Activated CD8-positive, alpha-beta T cell treated with anti-CD3 and anti-CD28 coated beads for 36 hours (primary cell): ENCODE measurements around the gene DDX46. TPM values are rescaled to one million over a fixed set of nuclear protein-coding genes. Genes with fewer than 3 reads are reported as not detected.

Source experiments
- ATAC-seq: fragments of 200-7000 bp; cut with Tn5 transposase; one replicate; pipeline ENCODE4 v1.10.0; 2021; ENCODE audit warnings: mild to moderate bottlenecking, moderate library complexity
- CTCF ChIA-PET: fragments of 350-600 bp; sonication (Branson Sonifier 250); formaldehyde crosslinking; loops from one replicate; lab custom pipeline; 2021; ENCODE audit warnings: antibody characterized with exemption; lab: Charles Lee
- POLR2A ChIA-PET: fragments of 350-600 bp; sonication (Branson Sonifier 250); formaldehyde crosslinking; loops from one replicate; lab custom pipeline; 2021; ENCODE audit warnings: antibody characterized with exemption; lab: Charles Lee
- DNase-seq: peaks from one replicate; pipeline ENCODE4 v3.0.0-alpha.2; 2020
- H3K27ac Mint-ChIP-seq: one replicate; pipeline ENCODE4 v1.8.0; 2021; ENCODE audit warnings: mild to moderate bottlenecking, mixed read lengths
- H3K27me3 Mint-ChIP-seq: one replicate; pipeline ENCODE4 v1.8.0; 2021; ENCODE audit warnings: mixed read lengths
- H3K36me3 Mint-ChIP-seq: one replicate; pipeline ENCODE4 v1.8.0; 2021; ENCODE audit warnings: low read depth, mixed read lengths
- H3K4me1 Mint-ChIP-seq: one replicate; pipeline ENCODE4 v1.8.0; 2021; ENCODE audit warnings: low read depth, mixed read lengths
- H3K4me3 Mint-ChIP-seq: one replicate; pipeline ENCODE4 v1.8.0; 2021; ENCODE audit warnings: mild to moderate bottlenecking, moderate library complexity, mixed read lengths
- H3K9me3 Mint-ChIP-seq: one replicate; pipeline ENCODE4 v1.8.0; 2021; ENCODE audit warnings: mixed read lengths
- CTCF ChIP-seq: fragments of 200-600 bp; IDR thresholded peaks from one replicate; pipeline ENCODE4 v1.8.0; 2022; ENCODE audit warnings: antibody characterized with exemption, mild to moderate bottlenecking
- intact Hi-C: fragments of 100-400 bp; cut with micrococcal nuclease; formaldehyde crosslinking; loops from one replicate; pipeline ENCODE4 v1.10.0; 2022
- total RNA-seq, 2 experiments: library from RNA; stranded (reverse); gene quantifications; one replicate each; pipeline ENCODE4 v1.2.3, GENCODE V29; 2021

Gene DDX46
- total RNA-seq, 2 experiments from 2014 or later, result 60.8 to 67.9 TPM

GRCh38 chr5:134798468-134798867 is 39.9 kb downstream of the DDX46 start:
- no peak for DNase-seq
- no peaks in the 10 kb centered on the region for H3K9me3 Mint-ChIP-seq
- H3K4me1 Mint-ChIP-seq, result no peaks in the 10 kb centered on the region
- no peak for ATAC-seq
- ChIA-PET CTCF (interaction anchor here (0.8 kb wide), 1 partner anchor 9 kb away, joined by 3 read pairs; no protein-coding TSS in a partner anchor), POLR2A (no interaction called here)
- H3K27ac Mint-ChIP-seq, result no peak overlapping the region
- peaks cover 42% of the 10 kb centered on the region for H3K36me3 Mint-ChIP-seq
- no peak overlapping the region for H3K4me3 Mint-ChIP-seq
- H3K27me3 Mint-ChIP-seq, result no peaks in the 10 kb centered on the region
- TF ChIP-seq CTCF, result no peak
- intact Hi-C loops, result no loop called here

DNA sequence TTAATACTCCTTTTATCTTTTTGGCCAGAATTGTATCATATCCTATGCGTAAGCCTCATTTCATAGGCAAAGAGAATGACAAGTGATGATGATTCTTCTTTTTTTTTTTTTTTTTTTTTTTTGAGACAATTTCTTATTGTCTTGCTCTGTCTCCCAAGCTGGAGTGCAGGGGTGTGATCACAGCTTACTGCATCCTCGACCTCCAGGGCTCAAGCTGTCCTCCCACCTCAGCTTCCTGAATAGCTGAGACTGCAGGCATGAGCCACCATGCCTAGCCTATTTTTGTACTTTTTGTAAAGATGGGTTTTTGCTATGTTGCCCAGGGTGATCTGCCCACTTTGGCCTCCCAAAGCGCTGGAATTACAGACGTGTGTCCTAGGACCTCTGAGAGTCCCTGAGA is 45.2 kb downstream of the DDX46 start:
- no peaks in the 10 kb centered on the region for H3K4me1 Mint-ChIP-seq
- no peak overlapping the region for H3K4me3 Mint-ChIP-seq
- no peaks in the 10 kb centered on the region for H3K9me3 Mint-ChIP-seq
- no peak overlapping the region for H3K27ac Mint-ChIP-seq
- no peak for DNase-seq
- POLR2A ChIA-PET, result no interaction called here
- ATAC-seq, result no peak
- H3K27me3 Mint-ChIP-seq, result no peaks in the 10 kb centered on the region
- TF ChIP-seq CTCF, result no peak
- H3K36me3 Mint-ChIP-seq, result peaks cover 28% of the 10 kb centered on the region
- intact Hi-C loops, result no loop called here
- CTCF ChIA-PET, result no interaction called here

- Mint-ChIP-seq H3K36me3 (peaks cover 33% of the 10 kb centered on the region), H3K27ac (peak overlapping the region; percentile 49), H3K9me3 (no peaks in the 10 kb centered on the region), H3K27me3 (no peaks in the 10 kb centered on the region), H3K4me3 (no peak overlapping the region), H3K4me1 (peaks cover 13% of the 10 kb centered on the region)
- CTCF ChIA-PET, result no interaction called here
- intact Hi-C loops, result no loop called here
- no peak for TF ChIP-seq CTCF
- POLR2A ChIA-PET, result interaction anchor here (1.5 kb wide), 1 partner anchor 91 kb away, joined by 5 read pairs; the partner anchor contains the start of gene PCBD2
- DNase-seq, result peak; percentile 34
- peak; percentile 58 for ATAC-seq
Observed at GRCh38 chr5:134813407-134813806, 54.8 kb downstream of the DDX46 start.

DNA sequence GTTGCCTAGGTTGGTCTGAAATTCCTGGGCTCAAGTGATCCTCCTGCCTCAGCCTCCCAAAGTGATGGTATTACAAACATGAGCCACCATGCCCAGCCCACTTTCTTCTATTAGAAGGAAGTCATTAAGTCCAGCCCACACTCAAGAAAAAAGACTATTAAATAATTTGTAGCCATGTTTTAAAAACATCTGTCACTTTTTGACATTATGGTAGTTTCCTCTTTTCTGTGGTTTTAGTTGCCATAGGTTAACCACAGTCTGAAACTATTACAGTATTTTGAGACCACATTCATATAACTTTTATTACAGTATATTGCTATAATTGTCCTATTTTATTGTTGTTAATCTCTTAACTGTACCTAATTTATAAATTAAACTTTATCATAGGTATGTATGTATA is 55.2 kb downstream of the DDX46 start:
- H3K36me3 Mint-ChIP-seq, result peaks cover 34% of the 10 kb centered on the region
- TF ChIP-seq CTCF, result no peak
- H3K27ac Mint-ChIP-seq, result no peak overlapping the region
- ChIA-PET POLR2A (interaction anchor here (1.5 kb wide), 1 partner anchor 91 kb away, joined by 5 read pairs; the partner anchor contains the start of gene PCBD2), CTCF (interaction anchor here (0.9 kb wide), 1 partner anchor 98 kb away, joined by 3 read pairs; no protein-coding TSS in a partner anchor)
- intact Hi-C loops, result no loop called here
- no peak overlapping the region for H3K4me3 Mint-ChIP-seq
- H3K27me3 Mint-ChIP-seq, result no peaks in the 10 kb centered on the region
- H3K9me3 Mint-ChIP-seq, result no peaks in the 10 kb centered on the region
- no peak for ATAC-seq
- no peak for DNase-seq
- H3K4me1 Mint-ChIP-seq, result peaks cover 13% of the 10 kb centered on the region

DNA sequence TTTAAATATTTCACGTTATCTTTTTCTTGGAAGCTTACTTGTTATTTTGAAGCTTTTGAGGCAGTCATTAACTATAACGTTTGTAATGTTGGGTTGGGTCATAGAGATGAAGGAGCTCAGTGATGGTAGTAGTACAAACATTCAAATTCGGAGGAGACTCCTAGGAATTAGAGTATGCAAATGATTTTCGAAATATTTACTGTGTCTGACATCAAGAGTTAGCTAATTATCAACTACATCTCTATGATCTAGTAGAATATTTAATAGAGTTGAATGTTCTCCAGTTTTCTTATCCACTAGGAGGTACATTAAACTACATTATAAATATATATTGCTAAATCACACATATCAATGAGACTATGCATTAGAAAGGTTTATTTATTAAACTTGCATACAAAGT is 58.4 kb downstream of the DDX46 start:
- Mint-ChIP-seq H3K4me1 (peaks cover 13% of the 10 kb centered on the region), H3K4me3 (no peak overlapping the region), H3K9me3 (no peaks in the 10 kb centered on the region), H3K27ac (no peak overlapping the region), H3K27me3 (no peaks in the 10 kb centered on the region), H3K36me3 (peaks cover 39% of the 10 kb centered on the region)
- no peak for TF ChIP-seq CTCF
- ATAC-seq, result no peak
- CTCF ChIA-PET, result interaction anchor here (0.6 to 1.2 kb wide), 4 partner anchors 18 to 78 kb away, joined by 3 read pairs; partner anchors contain the start of genes CAMLG and DDX46
- no peak for DNase-seq
- POLR2A ChIA-PET, result interaction anchor here (1.2 kb wide), 1 partner anchor 60 kb away, joined by 3 read pairs; no protein-coding TSS in a partner anchor
- intact Hi-C loops, result no loop called here
